ENCODE data around the gene LEMD2.

Gene LEMD2

GRCh38 chr6:33756211-33756954, 32.5 kb downstream of the LEMD2 start:
- no peak for DNase-seq (ENCODE audit: low spot score)

GRCh38 chr6:33755070-33755869, 33.7 kb downstream of the LEMD2 start:
- no peak for DNase-seq (ENCODE audit: low spot score)

- no peak for DNase-seq (ENCODE audit: low spot score)
These were observed 34.7 kb downstream of the LEMD2 start for GRCh38 chr6:33754222-33754621.

GRCh38 chr6:33752646-33753015, 36.3 kb downstream of the LEMD2 start:
- DNase-seq (ENCODE audit: low spot score): no peak

- no peak for DNase-seq (ENCODE audit: low spot score)
These were observed 36.9 kb downstream of the LEMD2 start for GRCh38 chr6:33751771-33752645.

- DNase-seq (ENCODE audit: low spot score): no peak
These were observed 38.5 kb downstream of the LEMD2 start for GRCh38 chr6:33750244-33750991.

- DNase-seq (ENCODE audit: low spot score): no peak
These were observed 39.5 kb downstream of the LEMD2 start for GRCh38 chr6:33749401-33749800.

- DNase-seq (ENCODE audit: low spot score): no peak
These were observed 40.1 kb downstream of the LEMD2 start for GRCh38 chr6:33748841-33749240.

GRCh38 chr6:33747823-33748222, 41.1 kb downstream of the LEMD2 start:
- DNase-seq (ENCODE audit: low spot score): no peak

GRCh38 chr6:33746651-33747100, 42.3 kb downstream of the LEMD2 start, which contains the start of gene IP6K3:
TSS of gene IP6K3 (minus strand) at chr6:33746905. CDS start at chr6:33735476, 11,429 bp downstream.
- DNase-seq (ENCODE audit: low spot score): no peak

- DNase-seq (ENCODE audit: low spot score): no peak
These were observed 42.8 kb downstream of the LEMD2 start for GRCh38 chr6:33746036-33746600.

- DNase-seq (ENCODE audit: low spot score): no peak
These were observed 43.4 kb downstream of the LEMD2 start for GRCh38 chr6:33745548-33745947.

GRCh38 chr6:33744895-33745546, 43.9 kb downstream of the LEMD2 start:
- no peak for DNase-seq (ENCODE audit: low spot score)

GRCh38 chr6:33744001-33744848, 44.7 kb downstream of the LEMD2 start:
- peak; percentile 67 for DNase-seq (ENCODE audit: low spot score)

GRCh38 chr6:33742837-33743236, 46.1 kb downstream of the LEMD2 start:
- no peak for DNase-seq (ENCODE audit: low spot score)

- no peak for DNase-seq (ENCODE audit: low spot score)
These were observed 46.8 kb downstream of the LEMD2 start for GRCh38 chr6:33742092-33742491.

GRCh38 chr6:33740794-33741193, 48.1 kb downstream of the LEMD2 start:
- DNase-seq (ENCODE audit: low spot score): no peak

GRCh38 chr6:33740204-33740608, 48.7 kb downstream of the LEMD2 start:
- DNase-seq (ENCODE audit: low spot score): no peak

- DNase-seq (ENCODE audit: low spot score): no peak
These were observed 49.4 kb downstream of the LEMD2 start for GRCh38 chr6:33739571-33739970.

- DNase-seq (ENCODE audit: low spot score): no peak
These were observed 50.1 kb downstream of the LEMD2 start for GRCh38 chr6:33738879-33739278.

All from kidney capillary endothelial cell (primary cell).